SK-N-SH treated with all-trans-retinoic acid at 6 μM for 48 hours (cell line): ENCODE measurements around the gene TNS1.

Experiments used
- ATAC-seq: fragments of 200-7000 bp; cut with Tn5 transposase; 3 replicates; pipeline ENCODE4 v1.9.1; 2020; ENCODE audit warnings: mild to moderate bottlenecking, moderate library complexity
- ARNTL ChIP-seq: fragments of 450-650 bp; formaldehyde crosslinking; IDR thresholded peaks from 2 replicates; pipeline ENCODE4 v1.5.0; 2020; ENCODE audit warnings: low read depth, mild to moderate bottlenecking, moderate library complexity, borderline replicate concordance
- BACH2 ChIP-seq: fragments of 250-450 bp; sonication (Bioruptor Pico); IDR thresholded peaks from 2 replicates; pipeline ENCODE4 v1.9.0; 2021; ENCODE audit warnings: mild to moderate bottlenecking, borderline replicate concordance
- CREB5 ChIP-seq: fragments of 250-450 bp; sonication (Bioruptor Pico); IDR thresholded peaks from 2 replicates; pipeline ENCODE4 v1.5.1; 2020; ENCODE audit warnings: low read depth, mild to moderate bottlenecking, moderate library complexity
- CSDC2 ChIP-seq: fragments of 250-450 bp; sonication (Bioruptor Pico); IDR thresholded peaks from 2 replicates; pipeline ENCODE4 v1.5.0; 2020; ENCODE audit warnings: mild to moderate bottlenecking, moderate library complexity
- ESRRG ChIP-seq: fragments of 250-450 bp; sonication (Bioruptor Pico); IDR thresholded peaks from 2 replicates; pipeline ENCODE4 v1.6.1; 2021; ENCODE audit warnings: mild to moderate bottlenecking
- GLIS3 ChIP-seq: fragments of 250-450 bp; sonication (Bioruptor Pico); IDR thresholded peaks from 2 replicates; pipeline ENCODE4 v1.5.0; 2020; ENCODE audit warnings: mild to moderate bottlenecking, moderate library complexity
- ISL1 ChIP-seq: fragments of 250-450 bp; sonication (Bioruptor Pico); IDR thresholded peaks from 2 replicates; pipeline ENCODE4 v2.1.2; 2022; ENCODE audit warnings: mild to moderate bottlenecking, moderate library complexity
- OSR1 ChIP-seq: fragments of 250-450 bp; sonication (Bioruptor Pico); IDR thresholded peaks from 2 replicates; pipeline ENCODE4 v1.8.0; 2022; ENCODE audit warnings: moderate library complexity, mild to moderate bottlenecking, inconsistent platforms
- PATZ1 ChIP-seq: fragments of 250-450 bp; sonication (Bioruptor Pico); IDR thresholded peaks from 2 replicates; pipeline ENCODE4 v1.8.0; 2020; ENCODE audit warnings: mild to moderate bottlenecking, moderate library complexity, borderline replicate concordance
- POU6F1 ChIP-seq: fragments of 250-450 bp; sonication (Bioruptor Pico); IDR thresholded peaks from 2 replicates; pipeline ENCODE4 v1.8.0; 2021; ENCODE audit warnings: low read depth, mild to moderate bottlenecking, moderate library complexity, borderline replicate concordance
- RARB ChIP-seq: fragments of 250-450 bp; sonication (Bioruptor Pico); IDR thresholded peaks from 2 replicates; pipeline ENCODE4 v1.8.0; 2021; ENCODE audit warnings: mild to moderate bottlenecking, moderate library complexity
- SNAI2 ChIP-seq: fragments of 250-450 bp; sonication (Bioruptor Pico); IDR thresholded peaks from 2 replicates; pipeline ENCODE4 v1.5.0; 2020; ENCODE audit warnings: mild to moderate bottlenecking, moderate library complexity
- TSHZ2 ChIP-seq: fragments of 250-450 bp; sonication (Bioruptor Pico); IDR thresholded peaks from 2 replicates; pipeline ENCODE4 v1.5.0; 2020; ENCODE audit warnings: mild to moderate bottlenecking, moderate library complexity
- ZC3H10 ChIP-seq: fragments of 250-450 bp; sonication (Bioruptor Pico); IDR thresholded peaks from 2 replicates; pipeline ENCODE4 v1.5.1; 2021; ENCODE audit warnings: mild to moderate bottlenecking, moderate library complexity
- ZNF565 ChIP-seq: fragments of 450-650 bp; formaldehyde crosslinking; conservative IDR thresholded peaks from 2 replicates; pipeline ENCODE4 v1.5.0; 2020; ENCODE audit warnings: low read depth, mild to moderate bottlenecking, moderate library complexity
- ZNF70 ChIP-seq: fragments of 450-650 bp; formaldehyde crosslinking; IDR thresholded peaks from 2 replicates; pipeline ENCODE4 v1.5.0; 2020; ENCODE audit warnings: mild to moderate bottlenecking, moderate library complexity
- ZNF8 ChIP-seq: fragments of 450-650 bp; formaldehyde crosslinking; IDR thresholded peaks from 2 replicates; pipeline ENCODE4 v1.5.0; 2020; ENCODE audit warnings: mild to moderate bottlenecking, moderate library complexity

The TNS1 gene

GRCh38 chr2:217752714-217753459, 249.9 kb downstream of the TNS1 start (continued):
- TF ChIP-seq SNAI2 (CRISPR knock-in tag) (no peak), ZNF8 (CRISPR knock-in tag) (no peak), ESRRG (CRISPR knock-in tag) (no peak), TSHZ2 (CRISPR knock-in tag) (no peak), ISL1 (CRISPR knock-in tag) (no peak), BACH2 (CRISPR knock-in tag) (no peak), ARNTL (no peak)

GRCh38 chr2:217751952-217752351, 250.8 kb downstream of the TNS1 start:
- TF ChIP-seq ISL1 (CRISPR knock-in tag) (no peak), SNAI2 (CRISPR knock-in tag) (no peak)
- ATAC-seq, result no peak

- ATAC-seq, result no peak
- no peak for TF ChIP-seq ISL1 (CRISPR knock-in tag)
- TF ChIP-seq ZNF8 (CRISPR knock-in tag), result no peak
- no peak for TF ChIP-seq ZNF565 (CRISPR knock-in tag)
- no peak for TF ChIP-seq GLIS3 (CRISPR knock-in tag)
- no peak for TF ChIP-seq ARNTL
- no peak for TF ChIP-seq OSR1 (CRISPR knock-in tag)
- TF ChIP-seq CREB5 (CRISPR knock-in tag), result no peak
- TF ChIP-seq CSDC2 (CRISPR knock-in tag), result no peak
- no peak for TF ChIP-seq PATZ1 (CRISPR knock-in tag)
- no peak for TF ChIP-seq SNAI2 (CRISPR knock-in tag)
- TF ChIP-seq TSHZ2 (CRISPR knock-in tag), result no peak
- TF ChIP-seq ZNF70 (CRISPR knock-in tag), result no peak
- no peak for TF ChIP-seq RARB (CRISPR knock-in tag)
- no peak for TF ChIP-seq POU6F1
- no peak for TF ChIP-seq ZC3H10 (CRISPR knock-in tag)
Observed at GRCh38 chr2:217751192-217751591, 251.6 kb downstream of the TNS1 start.
